HG03064 (cell line): ENCODE results near the gene IPO7.

Source experiments
- ATAC-seq: cut with Tn5 transposase; IDR thresholded peaks from one replicate; pipeline ENCODE4 v1.9.1; 2021; ENCODE audit warnings: low read depth; ENCODE audit not compliant: unreplicated experiment

IPO7 gene

GRCh38 chr11:9489080-9489765 is 104.8 kb downstream of the IPO7 start:
- ATAC-seq: no peak

GRCh38 chr11:9490376-9490775 is 105.9 kb downstream of the IPO7 start:
- ATAC-seq: no peak

- no peak for ATAC-seq
Measured at GRCh38 chr11:9493492-9493891, 109.0 kb downstream of the IPO7 start.

GRCh38 chr11:9494316-9494715 is 109.9 kb downstream of the IPO7 start:
- ATAC-seq: no peak

- ATAC-seq: no peak
Measured at GRCh38 chr11:9495803-9496514, 111.5 kb downstream of the IPO7 start.
